ENCODE measurements around the gene SCGB1D4.

The SCGB1D4 gene

DNA sequence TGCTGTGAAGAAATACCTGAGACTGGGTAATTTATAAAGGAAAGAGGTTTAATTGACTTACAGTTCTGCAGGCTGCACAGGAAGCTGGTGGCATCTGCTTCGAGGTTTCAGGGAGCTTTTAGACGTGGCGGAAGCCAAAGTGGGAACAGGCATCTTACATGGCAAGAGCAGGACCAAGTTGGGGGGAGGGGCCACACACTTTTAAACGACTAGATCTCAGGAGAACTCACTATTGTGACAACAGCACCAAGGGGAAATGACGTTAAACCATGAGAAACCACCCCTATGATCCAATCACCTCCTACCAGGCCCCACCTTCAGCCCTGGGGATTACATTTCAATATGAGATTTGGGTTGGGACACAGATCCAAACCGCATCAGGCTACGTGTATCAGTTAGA lies 11.1 kb upstream of the SCGB1D4 start:
- H3K27ac ChIP-seq: no peak overlapping the region
- TF ChIP-seq, protein P1, sequence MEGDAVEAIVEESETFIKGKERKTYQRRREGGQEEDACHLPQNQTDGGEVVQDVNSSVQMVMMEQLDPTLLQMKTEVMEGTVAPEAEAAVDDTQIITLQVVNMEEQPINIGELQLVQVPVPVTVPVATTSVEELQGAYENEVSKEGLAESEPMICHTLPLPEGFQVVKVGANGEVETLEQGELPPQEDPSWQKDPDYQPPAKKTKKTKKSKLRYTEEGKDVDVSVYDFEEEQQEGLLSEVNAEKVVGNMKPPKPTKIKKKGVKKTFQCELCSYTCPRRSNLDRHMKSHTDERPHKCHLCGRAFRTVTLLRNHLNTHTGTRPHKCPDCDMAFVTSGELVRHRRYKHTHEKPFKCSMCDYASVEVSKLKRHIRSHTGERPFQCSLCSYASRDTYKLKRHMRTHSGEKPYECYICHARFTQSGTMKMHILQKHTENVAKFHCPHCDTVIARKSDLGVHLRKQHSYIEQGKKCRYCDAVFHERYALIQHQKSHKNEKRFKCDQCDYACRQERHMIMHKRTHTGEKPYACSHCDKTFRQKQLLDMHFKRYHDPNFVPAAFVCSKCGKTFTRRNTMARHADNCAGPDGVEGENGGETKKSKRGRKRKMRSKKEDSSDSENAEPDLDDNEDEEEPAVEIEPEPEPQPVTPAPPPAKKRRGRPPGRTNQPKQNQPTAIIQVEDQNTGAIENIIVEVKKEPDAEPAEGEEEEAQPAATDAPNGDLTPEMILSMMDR (conservative IDR thresholded peaks at IDR 0.05): no peak

DNA sequence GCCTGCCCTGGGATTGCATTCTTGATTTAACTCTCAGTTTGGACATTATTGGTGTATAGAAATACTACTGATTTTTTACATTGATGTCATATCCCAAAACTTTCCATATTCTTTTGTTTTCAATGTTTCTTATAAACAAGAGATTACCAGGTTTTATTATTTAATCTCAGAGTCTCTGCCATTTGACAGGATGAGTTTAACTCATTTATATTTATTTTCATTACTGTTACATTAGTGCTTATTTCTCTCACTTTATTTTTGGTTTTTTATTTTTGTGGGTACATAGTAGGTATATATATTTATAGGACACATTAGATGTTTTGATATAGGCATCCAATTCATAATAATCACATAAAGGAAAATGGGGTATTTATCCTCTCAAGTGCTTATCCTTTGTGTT lies 9.1 kb upstream of the SCGB1D4 start:
- TF ChIP-seq, protein P1 (conservative IDR thresholded peaks at IDR 0.05): no peak
- no peak overlapping the region for H3K27ac ChIP-seq

DNA sequence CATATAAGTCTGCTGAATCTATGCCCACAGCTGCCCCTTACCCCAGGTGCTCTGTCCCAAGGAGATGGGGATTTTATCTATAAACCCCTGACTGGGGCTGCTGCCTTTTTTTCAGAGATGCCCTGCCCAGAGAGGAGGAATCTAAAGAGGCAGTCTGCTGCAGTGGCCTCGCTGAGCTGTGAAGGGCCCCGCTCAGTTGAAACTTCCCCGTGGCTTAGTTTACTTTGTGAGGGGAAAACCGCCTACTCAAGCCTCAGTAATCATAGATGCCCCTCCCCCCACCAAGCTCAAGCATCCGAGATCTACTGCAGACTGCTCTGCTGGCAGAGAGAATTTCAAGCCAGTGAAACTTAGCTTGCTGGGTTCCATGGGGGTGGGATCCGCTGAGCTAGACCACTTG lies 7.4 kb upstream of the SCGB1D4 start:
- no peak overlapping the region for H3K27ac ChIP-seq
- TF ChIP-seq, protein P1 (conservative IDR thresholded peaks at IDR 0.05): no peak

DNA sequence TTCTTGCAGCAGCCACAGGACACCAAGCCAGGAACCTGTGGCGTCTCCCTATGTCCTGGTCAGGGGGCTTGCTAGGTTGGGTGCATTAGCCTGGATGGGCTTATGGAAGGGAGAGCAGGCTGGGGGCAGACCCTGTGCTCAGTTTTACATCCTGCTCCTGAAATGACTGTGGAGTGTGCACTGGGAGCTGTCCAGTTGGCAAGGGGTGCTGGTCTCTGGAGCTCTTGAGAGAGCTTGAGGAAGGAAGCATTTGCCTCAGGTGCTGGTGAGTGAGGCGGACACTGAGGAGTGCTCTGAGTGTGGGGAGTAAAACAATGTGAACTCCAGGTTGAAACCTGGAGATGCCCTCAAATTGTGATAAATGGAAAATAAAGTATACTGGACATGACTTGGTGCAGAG lies 3.4 kb downstream of the SCGB1D4 start:
- H3K27ac ChIP-seq: no peak overlapping the region

DNA sequence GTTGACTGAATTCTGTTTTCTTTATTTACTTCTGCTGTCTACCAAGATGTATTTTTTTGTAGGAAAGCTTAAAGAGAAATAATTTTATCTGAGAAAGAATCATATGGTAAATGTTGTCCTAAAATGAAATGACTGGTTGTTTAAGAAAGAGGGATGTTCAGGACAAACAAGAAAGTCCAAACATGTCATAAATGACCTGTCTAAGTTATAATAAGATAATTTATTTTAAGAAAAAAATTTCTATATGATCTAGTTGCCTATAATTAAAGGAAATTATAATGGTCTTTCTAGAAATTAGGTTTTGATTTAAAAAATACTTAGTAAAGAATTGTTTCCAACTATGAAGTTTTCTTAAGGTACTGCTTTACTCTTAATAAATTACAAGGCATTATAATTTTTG lies 18.4 kb downstream of the SCGB1D4 start:
- no peak overlapping the region for H3K27ac ChIP-seq
- TF ChIP-seq, protein P1 (conservative IDR thresholded peaks at IDR 0.05): no peak

More for the DNA sequence above, 3.4 kb downstream of the SCGB1D4 start:
- TF ChIP-seq, protein P1 (conservative IDR thresholded peaks at IDR 0.05): no peak

DNA sequence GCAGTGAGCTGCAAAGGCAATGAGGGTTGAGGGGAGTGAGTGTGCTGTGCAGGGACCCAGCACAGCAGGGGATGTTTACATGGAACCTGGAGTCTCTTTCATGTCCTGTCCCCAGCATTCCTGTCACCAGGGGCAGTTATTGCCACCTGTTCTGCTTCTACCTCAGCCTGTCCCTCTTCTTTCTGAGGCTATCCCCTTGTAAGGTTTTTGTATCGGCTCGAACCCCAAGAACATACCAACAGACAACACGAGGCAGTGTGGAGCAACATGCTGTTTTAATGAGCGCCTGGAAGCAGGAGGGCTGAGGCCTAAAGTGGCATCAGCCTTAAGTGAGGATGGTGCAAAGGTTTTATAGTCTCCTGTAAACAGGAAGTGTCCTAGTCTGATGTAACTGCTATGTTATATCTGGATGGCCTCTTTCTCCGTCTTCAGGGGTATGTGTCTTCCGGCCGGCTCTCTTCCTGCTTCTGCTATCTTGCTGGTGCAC lies 25.0 kb downstream of the SCGB1D4 start:
- H3K27ac ChIP-seq: no peak overlapping the region
- TF ChIP-seq, protein P1 (conservative IDR thresholded peaks at IDR 0.05): no peak

DNA sequence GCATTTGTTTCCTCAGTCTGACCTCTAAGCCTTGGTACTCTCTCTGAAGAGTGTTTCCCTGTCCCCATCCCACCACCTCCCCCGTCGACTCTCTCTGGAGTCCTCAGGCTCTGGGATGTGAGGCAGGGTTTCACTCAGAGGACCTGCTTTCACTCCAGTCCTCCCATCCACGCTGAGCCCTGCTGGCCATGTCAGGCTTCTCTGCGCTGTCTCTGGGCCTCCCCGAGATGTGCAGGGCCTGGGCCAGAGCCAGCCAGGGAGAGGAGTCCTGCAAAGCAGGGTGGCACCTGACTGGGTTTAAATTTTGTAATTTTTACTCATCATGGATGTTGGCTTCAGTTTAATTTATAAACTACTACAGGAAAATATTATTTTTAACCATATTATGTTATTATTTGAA lies 25.6 kb downstream of the SCGB1D4 start:
- TF ChIP-seq, protein P1 (conservative IDR thresholded peaks at IDR 0.05): no peak
- no peak overlapping the region for H3K27ac ChIP-seq

All from VCaP (cell line).